ENCODE results near the gene CDC42SE2.

GRCh38 chr5:131323378-131323777, 59.5 kb downstream of the CDC42SE2 start:
- TF ChIP-seq CTCF (IDR thresholded peaks at IDR 0.05 in 4 of 5, conservative IDR thresholded peaks at IDR 0.05 in 1 of 5) (no peak), POLR2A (IDR thresholded peaks at IDR 0.05) (no peak)
